ENCODE data around the gene CLSTN2. TPM values are rescaled to one million over a fixed set of nuclear protein-coding genes. Genes with fewer than 3 reads are reported as not detected.
A peak's percentile ranks its signal among the peaks of the same experiment; 100 is the strongest.

CLSTN2 gene
- total and polyA plus RNA-seq, 2 donors from 2014 or later, result 2.0 to 12.0 TPM

GRCh38 chr3:139941580-139941979, 6.6 kb downstream of the CLSTN2 start:
- H3K9me3 ChIP-seq (ENCODE audit: control insufficient read depth in 2 of 3, insufficient read depth in 1 of 3, low read length in 3 of 3), result no peaks in the 10 kb centered on the region
- H3K4me3 ChIP-seq (ENCODE audit: low read length in 3 of 3), result no peak overlapping the region
- no peaks in the 10 kb centered on the region for H3K27me3 ChIP-seq (ENCODE audit: control insufficient read depth, insufficient read depth, low read length)
- H3K27ac ChIP-seq (ENCODE audit: low read depth in 2 of 2, low read length in 2 of 2), result no peak overlapping the region
- FAIRE-seq (no peak), DNase-seq (no peak)
- no peak for TF ChIP-seq CTCF (IDR thresholded peaks at IDR 0.05; ENCODE audit: borderline replicate concordance, extremely low read depth, insufficient read depth)
- intact Hi-C loops (cut with DNase I), result no loop called here
- H3K4me1 ChIP-seq (ENCODE audit: control insufficient read depth in 2 of 3, insufficient read depth in 2 of 3, low read depth in 1 of 3, low read length in 3 of 3), result peaks cover 0 to 3% (median 0%) of the 10 kb centered on the region in 3 donors
- H3K9ac ChIP-seq (ENCODE audit: low read length in 3 of 3), result no peak overlapping the region
- no peaks in the 10 kb centered on the region for H3K36me3 ChIP-seq (ENCODE audit: control insufficient read depth in 2 of 3, insufficient read depth in 3 of 3, low read length in 3 of 3)

- DNase-seq (no peak), FAIRE-seq (no peak)
- H3K9ac ChIP-seq (ENCODE audit: low read length in 3 of 3), result no peak overlapping the region
- H3K27ac ChIP-seq (ENCODE audit: low read depth in 2 of 2, low read length in 2 of 2), result no peak overlapping the region
- no peak overlapping the region for H3K4me3 ChIP-seq (ENCODE audit: low read length in 3 of 3)
- H3K36me3 ChIP-seq (ENCODE audit: control insufficient read depth in 2 of 3, insufficient read depth in 3 of 3, low read length in 3 of 3), result no peaks in the 10 kb centered on the region
- H3K4me1 ChIP-seq (ENCODE audit: control insufficient read depth in 2 of 3, insufficient read depth in 2 of 3, low read depth in 1 of 3, low read length in 3 of 3), result peaks cover 0 to 3% (median 0%) of the 10 kb centered on the region in 3 donors
- no peak for TF ChIP-seq CTCF (IDR thresholded peaks at IDR 0.05; ENCODE audit: borderline replicate concordance, extremely low read depth, insufficient read depth)
- no peaks in the 10 kb centered on the region for H3K27me3 ChIP-seq (ENCODE audit: control insufficient read depth, insufficient read depth, low read length)
- H3K9me3 ChIP-seq (ENCODE audit: control insufficient read depth in 2 of 3, insufficient read depth in 1 of 3, low read length in 3 of 3), result no peaks in the 10 kb centered on the region
- intact Hi-C loops (cut with DNase I), result no loop called here
Observed at GRCh38 chr3:139944256-139944910, 9.4 kb downstream of the CLSTN2 start.

- DNase-seq, result peak in 1 of 5 donors; percentile 14
- H3K27me3 ChIP-seq (ENCODE audit: control insufficient read depth, insufficient read depth, low read length), result no peaks in the 10 kb centered on the region
- no peak overlapping the region for H3K9ac ChIP-seq (ENCODE audit: low read length in 3 of 3)
- H3K9me3 ChIP-seq (ENCODE audit: control insufficient read depth in 2 of 3, insufficient read depth in 1 of 3, low read length in 3 of 3), result no peaks in the 10 kb centered on the region
- H3K4me1 ChIP-seq (ENCODE audit: control insufficient read depth in 2 of 3, insufficient read depth in 2 of 3, low read depth in 1 of 3, low read length in 3 of 3), result peaks cover 0 to 3% (median 0%) of the 10 kb centered on the region in 3 donors
- no peak overlapping the region for H3K27ac ChIP-seq (ENCODE audit: low read depth in 2 of 2, low read length in 2 of 2)
- no peaks in the 10 kb centered on the region for H3K36me3 ChIP-seq (ENCODE audit: control insufficient read depth in 2 of 3, insufficient read depth in 3 of 3, low read length in 3 of 3)
- H3K4me3 ChIP-seq (ENCODE audit: low read length in 3 of 3), result no peak overlapping the region
- intact Hi-C loops (cut with DNase I), result no loop called here
- no peak for TF ChIP-seq CTCF (IDR thresholded peaks at IDR 0.05; ENCODE audit: borderline replicate concordance, extremely low read depth, insufficient read depth)
- no peak for FAIRE-seq
Observed at GRCh38 chr3:139945386-139945785, 10.4 kb downstream of the CLSTN2 start.

DNA sequence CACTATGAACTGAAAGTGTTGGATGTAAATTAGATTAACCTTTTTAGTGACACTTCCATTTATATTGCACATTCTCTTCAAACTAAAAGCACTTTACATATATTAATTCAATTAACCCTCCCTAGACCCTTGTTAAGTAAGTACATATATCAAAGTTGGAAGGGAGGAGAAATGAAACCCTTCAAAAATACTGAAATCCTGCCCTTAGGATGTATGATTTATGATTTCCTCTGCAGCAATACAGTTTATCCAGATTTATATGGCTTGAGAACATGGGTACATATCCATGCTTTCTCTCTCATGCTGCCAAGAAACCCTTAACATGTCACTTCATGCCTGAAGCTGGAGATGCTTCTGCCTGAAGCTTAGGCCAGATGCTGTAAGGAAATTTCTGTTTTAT, 11.0 kb downstream of the CLSTN2 start:
- TF ChIP-seq CTCF (IDR thresholded peaks at IDR 0.05; ENCODE audit: borderline replicate concordance, extremely low read depth, insufficient read depth), result no peak
- Histone ChIP-seq H3K27ac (ENCODE audit: low read depth in 2 of 2, low read length in 2 of 2) (no peak overlapping the region), H3K9ac (ENCODE audit: low read length in 3 of 3) (no peak overlapping the region), H3K4me3 (ENCODE audit: low read length in 3 of 3) (no peak overlapping the region), H3K27me3 (ENCODE audit: control insufficient read depth, insufficient read depth, low read length) (no peaks in the 10 kb centered on the region), H3K36me3 (ENCODE audit: control insufficient read depth in 2 of 3, insufficient read depth in 3 of 3, low read length in 3 of 3) (no peaks in the 10 kb centered on the region), H3K9me3 (ENCODE audit: control insufficient read depth in 2 of 3, insufficient read depth in 1 of 3, low read length in 3 of 3) (no peaks in the 10 kb centered on the region), H3K4me1 (ENCODE audit: control insufficient read depth in 2 of 3, insufficient read depth in 2 of 3, low read depth in 1 of 3, low read length in 3 of 3) (peaks cover 0 to 2% (median 0%) of the 10 kb centered on the region in 3 donors)
- FAIRE-seq (no peak), DNase-seq (no peak)
- intact Hi-C loops (cut with DNase I), result no loop called here

Data from kidney (tissue), 14 donors.